ENCODE data around the gene PKNOX2.

The PKNOX2 gene

GRCh38 chr11:125284245-125284850, 119.8 kb downstream of the PKNOX2 start:
- DNase-seq, result no peak
- no peaks in the 10 kb centered on the region for H3K36me3 ChIP-seq (ENCODE audit: insufficient read depth, low read length)
- no peak overlapping the region for H3K4me2 ChIP-seq (ENCODE audit: insufficient read depth, low read length)
- ATAC-seq (ENCODE audit: insufficient read depth, low read depth), result no peak
- peaks cover 21% of the 10 kb centered on the region for H3K27me3 ChIP-seq (ENCODE audit: insufficient read depth, low read length, poor library complexity)
- no peaks in the 10 kb centered on the region for H3K79me2 ChIP-seq (ENCODE audit: insufficient read depth, low read length)
- no peak overlapping the region for H3K27ac ChIP-seq (ENCODE audit: low read length)
- H3K4me1 ChIP-seq (ENCODE audit: insufficient read depth, low read length), result no peaks in the 10 kb centered on the region
- no peaks in the 10 kb centered on the region for H3K9me3 ChIP-seq (ENCODE audit: insufficient read depth, low read length, severe bottlenecking)
- TF ChIP-seq EZH2 (IDR thresholded peaks at IDR 0.05; ENCODE audit: borderline replicate concordance, low read depth, low read length, severe bottlenecking), result no peak
- H2AFZ ChIP-seq (ENCODE audit: low read depth, low read length), result no peak overlapping the region
- H3K9ac ChIP-seq (ENCODE audit: low read depth, low read length), result no peak overlapping the region
- no peak overlapping the region for H3K4me3 ChIP-seq (ENCODE audit: low read depth in 1 of 2, low read length in 2 of 2)
- no peaks in the 10 kb centered on the region for H4K20me1 ChIP-seq (ENCODE audit: insufficient read depth, low read length)

GRCh38 chr11:125285844-125286243, 121.3 kb downstream of the PKNOX2 start:
- no peaks in the 10 kb centered on the region for H3K4me1 ChIP-seq (ENCODE audit: insufficient read depth, low read length)
- no peaks in the 10 kb centered on the region for H3K36me3 ChIP-seq (ENCODE audit: insufficient read depth, low read length)
- TF ChIP-seq EZH2 (IDR thresholded peaks at IDR 0.05; ENCODE audit: borderline replicate concordance, low read depth, low read length, severe bottlenecking), result no peak
- no peak for TF ChIP-seq CTCF (IDR thresholded peaks at IDR 0.05; ENCODE audit: borderline replicate concordance, extremely low read depth, low read length, poor library complexity, severe bottlenecking)
- no peak overlapping the region for H3K9ac ChIP-seq (ENCODE audit: low read depth, low read length)
- H2AFZ ChIP-seq (ENCODE audit: low read depth, low read length), result no peak overlapping the region
- H3K4me3 ChIP-seq (ENCODE audit: low read depth in 1 of 2, low read length in 2 of 2), result no peak overlapping the region
- ATAC-seq (ENCODE audit: insufficient read depth, low read depth) (no peak), DNase-seq (no peak)
- no peaks in the 10 kb centered on the region for H3K9me3 ChIP-seq (ENCODE audit: insufficient read depth, low read length, severe bottlenecking)
- no peak overlapping the region for H3K4me2 ChIP-seq (ENCODE audit: insufficient read depth, low read length)
- H3K27me3 ChIP-seq (ENCODE audit: insufficient read depth, low read length, poor library complexity), result peaks cover 24% of the 10 kb centered on the region
- H3K27ac ChIP-seq (ENCODE audit: low read length), result no peak overlapping the region
- H4K20me1 ChIP-seq (ENCODE audit: insufficient read depth, low read length), result no peaks in the 10 kb centered on the region
- no peaks in the 10 kb centered on the region for H3K79me2 ChIP-seq (ENCODE audit: insufficient read depth, low read length)

- no peaks in the 10 kb centered on the region for H3K4me1 ChIP-seq (ENCODE audit: insufficient read depth, low read length)
- H3K9ac ChIP-seq (ENCODE audit: low read depth, low read length), result no peak overlapping the region
- H3K27me3 ChIP-seq (ENCODE audit: insufficient read depth, low read length, poor library complexity), result peaks cover 24% of the 10 kb centered on the region
- no peak overlapping the region for H3K27ac ChIP-seq (ENCODE audit: low read length)
- H3K79me2 ChIP-seq (ENCODE audit: insufficient read depth, low read length), result no peaks in the 10 kb centered on the region
- TF ChIP-seq CTCF (IDR thresholded peaks at IDR 0.05; ENCODE audit: borderline replicate concordance, extremely low read depth, low read length, poor library complexity, severe bottlenecking), result no peak
- no peak for TF ChIP-seq EZH2 (IDR thresholded peaks at IDR 0.05; ENCODE audit: borderline replicate concordance, low read depth, low read length, severe bottlenecking)
- no peak for ATAC-seq (ENCODE audit: insufficient read depth, low read depth)
- no peak overlapping the region for H3K4me2 ChIP-seq (ENCODE audit: insufficient read depth, low read length)
- no peaks in the 10 kb centered on the region for H3K36me3 ChIP-seq (ENCODE audit: insufficient read depth, low read length)
- no peak overlapping the region for H3K4me3 ChIP-seq (ENCODE audit: low read depth in 1 of 2, low read length in 2 of 2)
- DNase-seq, result no peak
- no peaks in the 10 kb centered on the region for H3K9me3 ChIP-seq (ENCODE audit: insufficient read depth, low read length, severe bottlenecking)
- H4K20me1 ChIP-seq (ENCODE audit: insufficient read depth, low read length), result no peaks in the 10 kb centered on the region
- H2AFZ ChIP-seq (ENCODE audit: low read depth, low read length), result no peak overlapping the region
Measured at GRCh38 chr11:125286486-125286885, 121.9 kb downstream of the PKNOX2 start.

- TF ChIP-seq CTCF (IDR thresholded peaks at IDR 0.05; ENCODE audit: borderline replicate concordance, extremely low read depth, low read length, poor library complexity, severe bottlenecking), result no peak
- TF ChIP-seq EZH2 (IDR thresholded peaks at IDR 0.05; ENCODE audit: borderline replicate concordance, low read depth, low read length, severe bottlenecking), result no peak
- Histone ChIP-seq H3K9ac (ENCODE audit: low read depth, low read length) (no peak overlapping the region), H3K4me1 (ENCODE audit: insufficient read depth, low read length) (no peaks in the 10 kb centered on the region), H3K4me3 (ENCODE audit: low read depth in 1 of 2, low read length in 2 of 2) (no peak overlapping the region), H3K9me3 (ENCODE audit: insufficient read depth, low read length, severe bottlenecking) (no peaks in the 10 kb centered on the region), H2AFZ (ENCODE audit: low read depth, low read length) (no peak overlapping the region), H4K20me1 (ENCODE audit: insufficient read depth, low read length) (no peaks in the 10 kb centered on the region), H3K79me2 (ENCODE audit: insufficient read depth, low read length) (no peaks in the 10 kb centered on the region), H3K36me3 (ENCODE audit: insufficient read depth, low read length) (no peaks in the 10 kb centered on the region), H3K4me2 (ENCODE audit: insufficient read depth, low read length) (no peak overlapping the region), H3K27me3 (ENCODE audit: insufficient read depth, low read length, poor library complexity) (peaks cover 25% of the 10 kb centered on the region), H3K27ac (ENCODE audit: low read length) (no peak overlapping the region)
- DNase-seq (no peak), ATAC-seq (ENCODE audit: insufficient read depth, low read depth) (no peak)
Measured at GRCh38 chr11:125287491-125288210, 123.1 kb downstream of the PKNOX2 start.
